Measurements from ENCODE around the gene TRIM42.

TRIM42 gene

DNA sequence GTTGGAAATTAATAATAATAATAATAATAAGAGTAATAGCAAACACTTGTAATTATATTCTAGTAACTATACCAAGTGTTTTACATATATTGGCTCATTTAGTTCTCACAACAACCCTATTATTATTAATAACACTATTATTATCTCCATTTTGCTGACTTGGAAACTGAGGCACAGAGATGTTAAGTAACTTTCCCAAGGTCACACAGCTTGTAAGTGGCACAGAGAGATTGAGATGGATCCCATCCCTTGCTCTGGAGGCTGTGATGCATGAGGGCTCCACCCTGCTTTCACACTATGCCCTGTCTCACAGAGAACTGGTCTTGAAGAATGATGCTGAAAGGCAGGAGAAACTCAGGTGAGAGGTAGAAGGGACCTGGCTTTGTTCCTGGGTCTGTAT lies 31.9 kb downstream of the TRIM42 start:
- no peak for DNase-seq (ENCODE audit: low read depth in 1 of 2, low spot score in 1 of 2)

DNA sequence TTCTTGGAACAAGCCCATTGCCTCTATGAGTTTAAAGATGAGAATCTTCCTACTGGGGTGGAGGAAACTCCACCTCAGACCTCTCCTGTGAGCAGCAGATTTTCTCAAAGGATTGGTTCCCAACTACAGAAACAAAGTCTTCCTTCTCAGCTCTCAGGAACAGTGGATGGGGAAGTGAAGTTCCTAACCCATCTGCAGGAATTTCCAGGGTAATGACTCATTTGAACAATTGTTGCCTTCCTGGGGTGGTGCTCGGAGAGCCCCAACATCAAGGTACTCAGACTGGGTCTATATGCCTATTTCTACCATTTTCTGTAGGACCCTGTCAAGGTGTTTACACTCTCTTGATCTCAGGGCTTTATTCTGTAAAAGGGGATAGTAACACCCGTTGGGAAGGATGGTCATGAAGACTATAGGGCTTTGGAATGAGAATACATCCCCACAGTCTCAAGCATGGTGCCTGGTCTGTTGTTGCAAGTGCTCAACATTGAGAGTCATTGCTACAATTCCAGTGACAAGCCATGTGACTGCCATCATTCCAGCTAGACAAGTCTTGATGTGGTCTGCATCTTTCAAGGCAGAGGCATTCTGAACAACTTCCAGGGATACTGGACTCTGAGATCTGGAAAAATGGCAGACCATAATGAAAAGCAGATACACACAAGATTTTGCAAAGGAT lies 33.0 kb downstream of the TRIM42 start:
- DNase-seq (ENCODE audit: low read depth in 1 of 2, low spot score in 1 of 2), result no peak

DNA sequence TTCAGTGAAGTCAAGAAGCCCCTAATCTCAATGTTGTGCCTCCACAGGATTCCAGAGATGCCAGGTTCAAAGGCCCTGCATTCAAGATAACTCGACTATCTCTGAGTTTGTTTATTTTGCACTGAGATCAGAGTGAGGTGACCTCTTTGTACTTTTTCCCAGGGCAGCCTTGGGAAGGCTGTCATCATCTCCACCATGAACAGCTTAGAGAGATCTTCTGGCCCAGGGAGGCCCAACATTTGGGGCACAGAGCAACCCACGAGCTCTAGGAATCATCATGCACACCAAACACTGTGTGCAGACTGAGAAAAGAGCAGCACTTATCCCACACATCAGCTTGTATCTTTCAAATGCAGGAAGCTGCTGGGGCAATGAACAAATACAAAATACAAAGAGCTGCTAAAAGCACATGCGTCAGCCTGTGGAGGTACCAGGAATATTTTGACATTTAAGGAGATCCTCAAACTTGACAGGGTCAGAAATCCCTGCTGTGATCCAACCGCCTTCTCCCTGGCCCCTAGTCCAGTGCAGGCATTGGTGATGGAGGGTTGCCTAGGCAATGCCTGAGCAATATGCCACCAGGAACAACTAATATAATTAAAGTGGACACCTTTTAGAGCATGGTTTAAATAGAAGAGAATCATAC lies 33.6 kb downstream of the TRIM42 start:
- DNase-seq (ENCODE audit: low read depth in 1 of 2, low spot score in 1 of 2), result no peak

DNA sequence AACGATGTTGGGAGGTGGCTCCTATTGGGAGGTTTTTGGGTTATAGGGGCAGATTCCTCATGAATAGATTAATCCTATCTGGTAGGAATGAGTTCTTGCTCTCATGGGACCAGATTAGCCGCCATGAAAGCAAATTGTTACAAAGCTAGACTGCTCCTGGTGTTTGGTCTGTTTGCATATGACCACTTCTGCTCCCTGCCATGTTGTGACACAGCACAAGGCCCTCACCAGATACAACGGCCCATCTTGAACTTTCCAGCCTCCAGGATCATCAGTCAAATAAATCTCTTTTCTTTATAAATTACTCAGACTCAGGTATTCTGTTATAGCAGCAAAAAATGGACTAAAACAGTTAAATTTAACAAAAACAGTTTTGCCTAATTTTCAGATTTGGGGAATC lies 34.4 kb downstream of the TRIM42 start:
- DNase-seq (ENCODE audit: low read depth in 1 of 2, low spot score in 1 of 2), result no peak

DNA sequence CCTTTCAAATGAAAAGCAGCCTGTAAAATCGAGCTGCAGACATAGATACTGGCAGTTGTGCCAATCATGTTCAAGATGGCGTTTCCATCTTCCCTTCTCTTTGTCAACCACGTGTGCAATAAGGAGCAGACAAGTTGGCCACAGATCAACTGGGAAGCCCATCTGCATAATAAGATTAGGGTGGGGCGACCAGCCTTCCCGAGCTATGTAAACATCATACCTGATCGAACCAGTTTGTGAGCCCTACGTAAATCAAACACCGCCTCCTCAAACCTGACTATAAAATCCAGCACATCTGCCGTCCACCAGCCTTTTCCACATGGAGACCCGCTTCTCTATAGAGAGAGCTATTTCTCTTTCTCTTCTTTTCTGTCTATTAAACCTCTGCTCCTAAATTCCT lies 37.2 kb downstream of the TRIM42 start:
- DNase-seq (ENCODE audit: low read depth in 1 of 2, low spot score in 1 of 2), result no peak

DNA sequence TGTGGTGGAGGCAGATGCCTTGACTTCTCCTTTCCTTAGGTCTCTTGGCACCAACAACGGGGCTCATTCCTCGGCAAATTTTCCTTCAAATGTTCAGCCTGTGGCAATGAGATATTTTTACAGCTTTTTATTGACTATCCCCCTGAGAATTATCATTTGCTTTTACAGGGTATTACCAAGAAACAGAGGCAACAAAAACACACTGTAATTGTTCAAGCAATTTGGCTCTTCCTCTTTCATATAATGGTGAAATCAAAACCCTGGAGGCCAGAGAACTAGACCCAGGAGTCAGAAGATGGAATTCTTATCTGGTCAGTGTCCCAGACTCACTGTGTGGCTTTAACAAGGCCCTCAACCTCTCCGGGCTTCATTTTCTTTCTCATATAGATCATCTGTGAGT lies 40.1 kb downstream of the TRIM42 start:
- no peak for DNase-seq (ENCODE audit: low read depth in 1 of 2, low spot score in 1 of 2)

DNA sequence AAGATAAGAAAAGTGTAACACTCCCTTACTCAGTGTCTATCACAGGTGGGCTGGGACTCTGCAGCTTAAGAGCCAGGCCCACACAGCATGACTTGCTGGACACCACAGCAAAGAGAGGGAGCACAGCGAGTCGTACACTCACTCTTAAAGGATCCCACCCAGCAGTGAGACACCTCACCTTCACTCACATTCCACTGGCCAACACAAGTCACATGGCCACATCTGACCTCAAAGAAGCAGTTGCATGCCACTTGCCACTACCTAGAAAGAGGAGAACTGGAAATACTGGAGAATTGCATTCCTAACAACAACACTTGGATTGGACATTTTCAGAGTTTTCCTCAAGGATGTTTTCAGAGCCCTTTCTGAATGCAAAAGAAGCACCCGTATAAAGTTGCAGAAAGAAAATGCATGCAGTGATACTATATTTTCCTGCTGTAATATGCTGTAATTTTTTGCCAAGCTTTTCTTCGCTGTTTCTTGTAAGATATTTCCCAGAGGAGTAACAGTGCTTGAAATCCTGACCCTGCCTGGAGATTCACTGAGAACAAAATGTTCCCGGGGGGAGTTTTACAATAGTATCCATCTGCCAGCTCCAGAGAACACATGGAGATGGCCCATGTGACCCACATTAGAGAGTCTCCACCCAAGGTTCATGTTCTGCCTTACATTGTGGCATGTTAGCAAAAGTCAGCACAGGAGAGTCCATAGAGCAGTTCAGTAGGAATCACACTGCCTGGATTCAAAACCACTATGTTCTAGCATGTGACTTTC lies 42.2 kb downstream of the TRIM42 start:
- DNase-seq (ENCODE audit: low read depth in 1 of 2, low spot score in 1 of 2), result no peak

DNA sequence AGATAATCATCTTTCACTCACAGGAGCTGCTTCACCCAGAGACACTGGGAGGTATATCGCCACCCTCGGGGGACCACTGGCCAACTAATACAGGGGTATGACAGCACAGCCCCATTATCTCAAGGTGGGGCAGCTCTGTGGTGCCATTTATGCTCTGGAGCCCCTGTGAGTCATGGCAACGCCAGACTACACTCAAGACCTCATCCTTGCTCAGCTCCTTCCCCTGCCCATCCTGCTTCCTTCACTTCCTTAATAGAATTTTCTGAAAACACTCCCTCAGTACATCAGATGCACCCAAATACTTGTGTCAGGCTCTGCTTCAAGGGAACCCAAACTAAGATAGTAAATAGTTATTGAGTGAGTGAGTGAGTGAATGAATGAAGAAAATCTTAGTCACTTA lies 45.7 kb downstream of the TRIM42 start:
- DNase-seq (ENCODE audit: low read depth in 1 of 2, low spot score in 1 of 2), result no peak

DNA sequence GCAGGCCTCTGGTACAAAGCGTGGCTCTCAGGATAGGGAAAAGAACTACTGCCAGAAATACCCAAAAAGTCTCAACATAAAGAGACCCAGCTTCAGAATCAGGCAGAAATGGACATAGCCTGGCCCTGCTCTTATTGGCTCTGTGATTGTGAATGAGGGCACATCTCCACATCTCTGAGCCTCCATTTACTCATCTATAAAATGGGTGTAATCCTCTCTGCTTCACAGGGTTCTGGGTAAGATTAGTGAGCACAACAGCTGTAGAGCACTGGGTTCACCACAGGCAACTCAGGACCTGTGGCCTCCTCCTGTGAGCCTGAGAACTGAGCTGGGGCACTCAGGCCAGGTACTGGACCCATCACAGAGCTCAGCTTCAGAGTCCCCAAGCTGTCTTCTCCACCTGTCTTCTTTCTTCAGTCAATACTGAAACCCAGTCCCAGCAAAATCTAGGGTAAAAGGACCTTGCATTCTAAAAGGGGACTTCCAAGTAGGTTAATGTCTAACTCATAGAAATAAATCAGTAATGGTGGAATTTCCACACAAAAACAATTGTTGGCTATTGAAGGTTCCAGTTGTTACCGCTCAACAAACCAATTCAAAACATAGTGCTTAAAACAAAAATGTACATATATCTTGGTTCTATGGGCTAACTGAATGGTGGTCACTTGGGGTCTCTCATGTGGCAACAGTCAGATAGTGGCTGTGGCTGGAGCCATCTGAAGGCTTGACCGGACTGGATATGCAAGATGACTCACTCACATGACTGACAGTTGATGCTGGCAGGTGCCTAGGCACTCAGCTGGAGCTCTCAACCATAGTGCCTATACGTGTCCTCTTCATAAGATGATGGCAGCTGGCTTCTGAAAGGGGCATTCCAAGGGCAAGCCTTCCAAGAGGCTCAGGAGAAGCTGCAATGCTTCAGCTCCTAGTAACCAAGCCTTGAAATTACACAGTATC lies 47.3 kb downstream of the TRIM42 start:
- DNase-seq (ENCODE audit: low read depth in 1 of 2, low spot score in 1 of 2), result no peak

DNA sequence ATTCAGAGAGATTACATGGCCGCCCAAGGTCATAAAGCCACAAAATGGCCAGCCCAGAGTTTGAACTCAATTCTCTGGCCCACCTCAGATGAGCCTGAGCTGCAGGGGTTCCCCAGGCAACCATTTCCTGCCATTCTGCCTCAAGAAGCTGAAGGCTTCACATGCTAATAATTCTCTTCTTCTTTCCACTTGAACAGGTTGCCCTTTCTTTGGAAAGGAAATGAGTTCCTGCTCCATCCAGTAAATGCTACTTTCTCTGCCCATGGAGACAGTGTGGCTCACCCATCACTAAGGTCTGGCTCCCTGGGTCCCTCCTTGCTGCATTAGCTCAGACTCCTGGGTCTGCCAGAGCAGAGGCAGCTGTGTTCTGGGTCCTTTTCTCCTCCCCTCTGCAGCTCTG lies 48.2 kb downstream of the TRIM42 start:
- DNase-seq (ENCODE audit: low read depth in 1 of 2, low spot score in 1 of 2), result no peak

DNA sequence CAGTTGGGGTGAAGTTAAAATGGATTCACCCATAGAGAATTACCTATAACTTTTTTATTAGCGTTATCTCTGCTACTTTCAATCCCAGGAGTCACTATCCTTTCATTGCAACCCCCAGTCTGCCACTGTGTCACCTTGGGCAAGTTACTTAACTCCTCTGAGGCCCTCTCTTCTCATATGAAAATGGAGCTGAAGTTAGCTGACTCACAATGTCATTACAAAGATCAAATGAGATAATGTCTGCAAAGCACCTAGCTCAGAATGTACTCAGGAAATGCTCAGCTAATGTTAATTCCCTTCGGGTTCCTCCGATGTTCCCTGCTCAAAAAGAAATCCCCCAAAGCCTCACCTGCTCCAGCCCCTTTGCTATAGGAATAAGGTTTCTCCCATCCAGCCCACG lies 50.0 kb downstream of the TRIM42 start:
- no peak for DNase-seq (ENCODE audit: low read depth in 1 of 2, low spot score in 1 of 2)

DNA sequence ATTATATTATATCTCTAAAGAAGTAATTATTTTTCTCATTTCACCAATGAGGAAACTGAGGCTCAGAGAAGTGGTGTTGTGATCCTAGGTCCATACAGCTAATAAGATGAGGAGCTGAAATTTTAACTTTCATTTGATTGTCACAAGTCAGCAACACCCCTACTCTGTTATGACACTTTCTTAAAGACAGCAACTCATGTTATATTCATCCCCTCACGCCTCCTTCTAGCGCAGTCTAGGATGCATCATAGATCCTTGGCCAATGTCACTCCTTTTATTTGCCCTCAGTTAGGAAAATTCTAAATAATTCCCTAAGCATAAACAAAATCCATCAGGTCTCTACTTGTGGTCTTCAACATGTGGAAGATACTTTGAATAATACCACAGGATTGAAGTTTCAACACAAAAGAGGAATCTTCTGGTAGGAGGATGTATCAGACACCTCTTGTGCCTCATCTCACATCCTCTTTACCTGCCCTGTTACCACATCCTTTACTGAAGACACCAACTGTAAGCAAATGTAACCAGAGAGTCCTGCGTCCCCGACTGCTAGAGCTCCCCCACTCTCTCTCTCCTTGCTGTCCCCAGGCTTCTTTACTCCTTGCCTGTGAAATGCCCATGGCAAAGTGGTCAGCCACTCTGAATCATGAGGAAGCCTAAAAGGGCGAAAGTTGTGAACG lies 53.7 kb downstream of the TRIM42 start:
- DNase-seq (ENCODE audit: low read depth in 1 of 2, low spot score in 1 of 2), result no peak

DNA sequence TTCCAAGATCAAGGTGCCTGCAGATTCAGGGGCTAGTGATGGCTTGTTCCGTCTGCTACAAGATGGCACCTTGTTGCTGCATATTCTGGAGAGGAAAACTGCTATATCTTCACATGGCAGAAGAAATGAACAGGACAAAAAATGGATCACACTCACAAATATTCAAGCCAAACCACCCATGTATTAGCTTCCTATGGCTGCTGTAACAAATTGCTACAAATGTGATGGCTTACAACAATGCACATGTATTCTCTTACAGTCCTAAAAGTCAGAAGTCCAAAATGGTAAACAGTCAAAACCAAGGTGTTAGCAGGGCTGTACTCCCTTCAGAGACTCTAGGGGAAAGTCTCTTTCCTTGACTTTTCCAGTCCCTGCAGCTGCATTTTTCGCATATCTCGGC lies 55.8 kb downstream of the TRIM42 start:
- no peak for DNase-seq (ENCODE audit: low read depth in 1 of 2, low spot score in 1 of 2)

DNA sequence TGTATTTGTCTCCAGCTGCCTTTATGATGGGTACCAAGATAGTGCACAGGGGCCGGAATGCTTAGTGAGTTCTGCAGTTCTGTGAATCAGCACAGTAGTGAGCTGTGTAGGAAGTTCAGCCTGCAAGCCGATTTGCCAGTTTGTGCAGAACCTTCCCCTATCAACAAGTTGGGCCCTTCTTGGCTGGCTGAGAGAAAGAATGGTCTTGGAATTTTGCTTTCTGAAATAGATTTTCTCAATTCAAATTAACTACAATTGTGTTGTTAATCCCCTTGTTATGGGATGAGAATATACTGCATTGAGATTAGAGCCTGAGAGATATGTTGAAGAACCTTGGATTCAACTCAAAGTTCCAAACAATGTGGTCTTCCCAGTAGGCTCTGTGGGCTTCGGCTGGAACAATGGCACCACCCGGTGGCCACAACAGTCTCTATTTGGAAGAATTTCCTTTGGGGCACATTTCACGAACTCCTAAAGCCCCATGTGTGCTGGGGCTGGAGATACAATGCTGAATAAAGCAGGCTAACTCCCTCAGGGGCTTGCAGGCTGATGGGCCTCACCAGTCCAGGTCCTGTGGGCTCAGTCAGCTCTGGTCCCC lies 59.1 kb downstream of the TRIM42 start:
- no peak for DNase-seq (ENCODE audit: low read depth in 1 of 2, low spot score in 1 of 2)

DNA sequence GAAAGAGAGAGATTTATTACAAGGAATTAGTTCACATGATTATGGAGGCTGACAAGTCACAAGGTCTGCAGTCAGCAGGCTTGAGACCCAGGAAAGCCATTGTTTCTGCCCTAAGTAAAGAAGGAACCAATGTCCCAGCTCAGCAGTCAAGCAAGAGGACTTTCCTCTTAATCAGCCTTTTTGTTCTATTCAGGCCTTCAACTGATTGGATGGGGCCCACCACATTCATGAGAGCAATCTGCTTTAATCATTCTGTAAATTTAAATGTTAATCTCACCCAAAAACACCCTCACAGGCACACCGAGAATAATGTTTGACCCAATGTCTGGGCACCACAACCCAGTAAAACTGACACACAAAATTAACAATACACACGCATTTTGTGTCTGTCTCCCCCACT lies 64.3 kb downstream of the TRIM42 start:
- DNase-seq (ENCODE audit: low read depth in 1 of 2, low spot score in 1 of 2), result no peak

DNA sequence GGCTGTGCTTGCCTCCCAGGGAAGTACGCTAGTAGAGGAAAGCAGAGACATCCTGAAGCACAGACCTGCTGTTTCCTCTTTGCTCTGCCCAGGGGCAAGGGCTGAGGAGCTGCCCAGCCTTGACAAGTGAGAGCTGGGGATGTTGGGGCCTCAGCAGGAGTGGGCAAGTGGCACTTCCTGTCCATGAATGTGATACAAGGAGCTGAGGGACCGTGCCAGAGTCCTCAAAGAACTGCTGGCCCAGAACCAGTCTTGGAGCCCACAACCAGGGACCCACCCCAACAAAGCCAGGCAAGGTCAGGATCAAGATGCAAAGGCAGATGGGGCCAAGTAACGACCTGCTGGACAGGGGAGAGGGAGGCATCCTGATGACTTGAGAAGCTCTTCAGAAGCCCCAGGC lies 70.3 kb downstream of the TRIM42 start:
- DNase-seq (ENCODE audit: low read depth in 1 of 2, low spot score in 1 of 2), result no peak

DNA sequence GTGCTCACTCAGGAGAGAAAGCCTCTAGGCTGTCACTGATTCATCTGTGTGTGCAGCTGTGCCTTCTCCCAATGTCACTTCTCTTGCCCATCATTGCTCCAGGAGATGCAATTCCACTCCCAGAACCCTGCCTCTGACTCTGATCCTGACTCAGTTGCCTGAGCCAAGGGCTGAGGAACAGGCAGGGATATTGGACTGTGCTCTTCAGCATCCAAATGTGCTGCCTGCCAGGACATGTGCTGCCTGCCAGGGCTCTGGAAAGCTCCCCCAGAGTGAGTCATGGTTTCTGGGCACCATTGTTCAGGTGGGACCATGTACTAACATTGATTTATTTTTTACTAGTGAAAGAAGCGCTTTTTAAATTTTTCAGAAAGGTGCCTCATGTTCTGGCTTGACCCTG lies 71.0 kb downstream of the TRIM42 start:
- DNase-seq (ENCODE audit: low read depth in 1 of 2, low spot score in 1 of 2), result no peak
